D721Med (cell line): Measurements from ENCODE around the gene ERC1.

Source experiments
- DNase-seq: peaks from one replicate; pipeline ENCODE4 v3.0.0; 2011; ENCODE audit warnings: low spot score; ENCODE audit not compliant: insufficient read length
- FAIRE-seq: peaks from 2 replicates; lab custom pipeline; 2011; peaks lifted over from hg19 to GRCh38; lab: Jason Lieb, UNC
- CTCF ChIP-seq: IDR thresholded peaks from 2 replicates; pipeline ENCODE4 v1.5.1; 2012; ENCODE audit warnings: mild to moderate bottlenecking, control low read depth; ENCODE audit not compliant: insufficient read depth; ENCODE audit errors: missing control alignments

The ERC1 gene

DNA sequence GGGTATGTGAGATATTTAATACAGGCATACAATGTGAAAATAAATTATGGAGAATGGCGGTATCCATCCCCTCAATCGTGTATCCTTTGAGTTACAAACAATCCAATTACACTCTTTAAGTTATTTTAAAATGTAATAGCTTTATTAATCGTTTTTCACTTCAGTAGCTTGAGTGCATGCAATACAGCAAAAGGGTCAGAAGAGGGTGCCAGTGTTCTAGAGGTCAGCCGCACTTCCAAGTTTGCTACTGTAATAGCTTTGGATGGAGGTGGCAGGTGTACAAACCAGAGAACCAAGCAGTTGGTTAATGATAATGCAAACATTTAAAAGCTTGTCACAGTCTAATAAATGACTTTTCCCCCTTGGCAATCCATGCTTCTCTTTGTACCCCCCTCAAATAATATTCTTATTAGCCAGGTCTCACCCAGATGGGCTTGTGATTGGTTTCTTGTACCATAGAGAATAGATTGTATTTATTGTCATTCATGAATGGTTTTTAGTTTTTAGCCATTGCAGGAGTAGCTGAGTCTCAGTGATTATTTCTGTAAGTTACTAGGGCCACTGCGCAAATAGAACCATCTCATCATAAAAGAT lies 127.0 kb downstream of the ERC1 start:
- DNase-seq: no peak
- no peak for FAIRE-seq
- peak; percentile 97 for TF ChIP-seq CTCF

- FAIRE-seq (peak; percentile 92), DNase-seq (no peak)
- TF ChIP-seq CTCF: no peak
These were observed 131.8 kb downstream of the ERC1 start for GRCh38 chr12:1122786-1123185.

GRCh38 chr12:1126091-1126490 lies 135.1 kb downstream of the ERC1 start:
- TF ChIP-seq CTCF: no peak
- FAIRE-seq (no peak), DNase-seq (no peak)

GRCh38 chr12:1127021-1127420 lies 136.0 kb downstream of the ERC1 start:
- no peak for DNase-seq
- no peak for FAIRE-seq
- no peak for TF ChIP-seq CTCF

- DNase-seq (no peak), FAIRE-seq (no peak)
- TF ChIP-seq CTCF: no peak
These were observed 139.1 kb downstream of the ERC1 start for GRCh38 chr12:1130164-1130563.

GRCh38 chr12:1130571-1130970 lies 139.5 kb downstream of the ERC1 start:
- FAIRE-seq: no peak
- DNase-seq: no peak
- no peak for TF ChIP-seq CTCF

GRCh38 chr12:1131811-1132224 lies 140.8 kb downstream of the ERC1 start:
- FAIRE-seq (no peak), DNase-seq (no peak)
- no peak for TF ChIP-seq CTCF
